Neural progenitor cell (in vitro differentiated cells): ENCODE results near the gene KRTAP1-1. TPM values are rescaled to one million over a fixed set of nuclear protein-coding genes. Genes with fewer than 3 reads are reported as not detected.
"Not testable (repeated sequence)": the region's sequence is repeated elsewhere in the genome, so short reads cannot be mapped to it uniquely, and the experiment has no call there.

ENCODE experiments used
- DNase-seq: peaks from one replicate; pipeline ENCODE4 v3.0.0-alpha.2; 2016; ENCODE audit warnings: low spot score
- H2AFZ ChIP-seq: fragments of 200-600 bp; sonication (generic); replicated peaks from 2 replicates; pipeline ENCODE4 v1.6.1; 2016; ENCODE audit warnings: antibody characterized with exemption
- H3F3A ChIP-seq: fragments of 200-600 bp; sonication (generic); 2 replicates; pipeline ENCODE4 v1.6.1; 2016; ENCODE audit warnings: antibody characterized with exemption, low read depth
- H3K27ac ChIP-seq: fragments of 200-600 bp; sonication (generic); 2 replicates; pipeline ENCODE4 v1.5.1; 2016; ENCODE audit warnings: mild to moderate bottlenecking
- H3K27me3 ChIP-seq: fragments of 200-600 bp; sonication (generic); 2 replicates; pipeline ENCODE4 v1.6.1; 2016; ENCODE audit warnings: mild to moderate bottlenecking, moderate library complexity
- H3K36me3 ChIP-seq: fragments of 200-600 bp; sonication (generic); 2 replicates; pipeline ENCODE4 v1.5.1; 2016
- H3K4me1 ChIP-seq: fragments of 200-600 bp; sonication (generic); 2 replicates; pipeline ENCODE4 v1.6.1; 2016; ENCODE audit warnings: mixed run types
- H3K4me2 ChIP-seq: fragments of 200-600 bp; sonication (generic); 2 replicates; pipeline ENCODE4 v1.6.1; 2016
- H3K4me3 ChIP-seq: fragments of 200-600 bp; sonication (generic); 2 replicates; pipeline ENCODE4 v1.5.1; 2016
- H3K79me2 ChIP-seq: fragments of 200-600 bp; sonication (generic); 2 replicates; pipeline ENCODE4 v1.6.1; 2016; ENCODE audit warnings: low read depth
- H3K9ac ChIP-seq: fragments of 200-600 bp; sonication (generic); 2 replicates; pipeline ENCODE4 v1.6.1; 2016
- H3K9me3 ChIP-seq: fragments of 200-600 bp; sonication (generic); 2 replicates; pipeline ENCODE4 v1.5.1; 2016; ENCODE audit warnings: low read depth
- H4K20me1 ChIP-seq: fragments of 200-600 bp; sonication (generic); 2 replicates; pipeline ENCODE4 v1.6.1; 2016; ENCODE audit warnings: low read depth
- H3K27ac Mint-ChIP-seq: 3 replicates; pipeline ENCODE4 v1.8.0; 2021; ENCODE audit warnings: mixed read lengths
- H3K27me3 Mint-ChIP-seq: 2 replicates; pipeline ENCODE4 v1.8.0; 2022; ENCODE audit warnings: low read depth, mild to moderate bottlenecking, inconsistent platforms, moderate library complexity, mixed read lengths; ENCODE audit not compliant: insufficient read depth
- H3K36me3 Mint-ChIP-seq: 3 replicates; pipeline ENCODE4 v1.8.0; 2021; ENCODE audit warnings: mixed read lengths
- H3K4me1 Mint-ChIP-seq: 3 replicates; pipeline ENCODE4 v1.8.0; 2021; ENCODE audit warnings: mixed read lengths
- H3K4me3 Mint-ChIP-seq: 3 replicates; pipeline ENCODE4 v1.8.0; 2021; ENCODE audit warnings: mild to moderate bottlenecking, moderate library complexity, mixed read lengths
- H3K9me3 Mint-ChIP-seq: 3 replicates; pipeline ENCODE4 v1.8.0; 2020; ENCODE audit warnings: mixed read lengths
- EZH2 ChIP-seq: fragments of 200-600 bp; sonication (generic); IDR thresholded peaks from 2 replicates; pipeline ENCODE4 v1.6.1; 2017; ENCODE audit warnings: antibody characterized with exemption, mild to moderate bottlenecking, moderate library complexity
- EZH2phosphoT487 ChIP-seq: fragments of 200-600 bp; sonication (generic); IDR thresholded peaks from 2 replicates; pipeline ENCODE4 v1.6.1; 2017; ENCODE audit warnings: antibody characterized with exemption
- total RNA-seq: library from RNA; depleted of rRNA; stranded (reverse); fragments of >200 nt; gene quantifications from 2 replicates; pipeline ENCODE4 v1.2.3, GENCODE V29; 2015; ENCODE audit warnings: low replicate concordance
- TF ChIP-seq, protein P1 (sequence below): fragments of 200-600 bp; sonication (generic); IDR thresholded peaks from 2 replicates; pipeline ENCODE4 v1.5.1; 2017; ENCODE audit warnings: antibody characterized with exemption, mild to moderate bottlenecking

Gene KRTAP1-1
- total RNA-seq, 1 donor from 2014 or later = not detected

DNA sequence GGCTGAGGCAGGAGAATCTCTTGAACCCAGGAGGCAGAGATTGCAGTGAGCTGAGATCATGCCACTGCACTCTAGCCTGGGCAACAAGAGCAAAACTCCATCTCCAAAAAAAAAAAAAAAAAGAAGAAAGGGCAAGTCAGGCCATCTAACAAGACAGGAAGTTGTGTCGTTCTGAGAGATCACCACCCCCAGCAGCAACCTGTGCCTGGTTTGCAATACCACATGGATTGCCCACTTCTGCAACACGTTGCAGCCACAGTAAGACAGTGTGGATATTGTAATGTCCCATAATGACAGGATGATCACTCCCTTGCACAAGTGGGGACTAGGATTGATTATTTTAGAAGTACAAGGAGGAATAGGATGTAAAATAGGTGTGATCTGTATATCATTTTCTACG lies 27.8 kb upstream of the KRTAP1-1 start:
- no peak overlapping the region for H3K27ac Mint-ChIP-seq
- no peaks in the 10 kb centered on the region for H3K79me2 ChIP-seq
- no peak overlapping the region for H3K9ac ChIP-seq
- DNase-seq = no peak
- no peak overlapping the region for H3K4me3 ChIP-seq
- no peaks in the 10 kb centered on the region for H3K4me1 ChIP-seq
- H2AFZ ChIP-seq = no peak overlapping the region
- no peaks in the 10 kb centered on the region for H3K36me3 ChIP-seq
- no peaks in the 10 kb centered on the region for H4K20me1 ChIP-seq
- H3K36me3 Mint-ChIP-seq = no peaks in the 10 kb centered on the region
- H3K4me1 Mint-ChIP-seq = no peaks in the 10 kb centered on the region
- no peak overlapping the region for H3K27ac ChIP-seq
- H3F3A ChIP-seq = no peaks in the 10 kb centered on the region
- H3K4me2 ChIP-seq = no peak overlapping the region
- no peaks in the 10 kb centered on the region for H3K27me3 Mint-ChIP-seq
- H3K9me3 Mint-ChIP-seq = no peaks in the 10 kb centered on the region
- TF ChIP-seq, protein P1, sequence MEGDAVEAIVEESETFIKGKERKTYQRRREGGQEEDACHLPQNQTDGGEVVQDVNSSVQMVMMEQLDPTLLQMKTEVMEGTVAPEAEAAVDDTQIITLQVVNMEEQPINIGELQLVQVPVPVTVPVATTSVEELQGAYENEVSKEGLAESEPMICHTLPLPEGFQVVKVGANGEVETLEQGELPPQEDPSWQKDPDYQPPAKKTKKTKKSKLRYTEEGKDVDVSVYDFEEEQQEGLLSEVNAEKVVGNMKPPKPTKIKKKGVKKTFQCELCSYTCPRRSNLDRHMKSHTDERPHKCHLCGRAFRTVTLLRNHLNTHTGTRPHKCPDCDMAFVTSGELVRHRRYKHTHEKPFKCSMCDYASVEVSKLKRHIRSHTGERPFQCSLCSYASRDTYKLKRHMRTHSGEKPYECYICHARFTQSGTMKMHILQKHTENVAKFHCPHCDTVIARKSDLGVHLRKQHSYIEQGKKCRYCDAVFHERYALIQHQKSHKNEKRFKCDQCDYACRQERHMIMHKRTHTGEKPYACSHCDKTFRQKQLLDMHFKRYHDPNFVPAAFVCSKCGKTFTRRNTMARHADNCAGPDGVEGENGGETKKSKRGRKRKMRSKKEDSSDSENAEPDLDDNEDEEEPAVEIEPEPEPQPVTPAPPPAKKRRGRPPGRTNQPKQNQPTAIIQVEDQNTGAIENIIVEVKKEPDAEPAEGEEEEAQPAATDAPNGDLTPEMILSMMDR = no peak
- TF ChIP-seq EZH2phosphoT487 = no peak
- TF ChIP-seq EZH2 = no peak
- no peaks in the 10 kb centered on the region for H3K9me3 ChIP-seq
- H3K27me3 ChIP-seq = no peaks in the 10 kb centered on the region
- no peak overlapping the region for H3K4me3 Mint-ChIP-seq

DNA sequence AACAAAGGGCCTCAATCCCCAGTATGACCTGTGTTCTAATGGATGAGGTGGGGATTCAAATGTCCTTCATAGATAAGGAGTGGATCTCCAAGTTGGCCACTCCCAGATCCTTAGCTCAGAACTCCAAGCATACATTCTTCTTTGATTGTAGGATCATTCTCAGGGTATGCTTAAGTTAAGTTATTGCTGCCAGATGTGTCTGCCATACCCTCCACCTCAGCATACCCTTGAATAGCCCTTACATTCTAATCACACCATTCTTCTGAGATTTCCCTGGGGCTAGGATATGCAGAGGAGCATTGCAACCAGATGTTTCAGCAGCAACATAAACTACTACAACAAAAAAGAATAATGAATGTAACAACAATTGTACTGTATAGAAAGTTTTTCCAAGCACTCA lies 26.0 kb upstream of the KRTAP1-1 start:
- H3K4me1 Mint-ChIP-seq = no peaks in the 10 kb centered on the region
- H3K36me3 Mint-ChIP-seq = no peaks in the 10 kb centered on the region
- no peaks in the 10 kb centered on the region for H3K4me1 ChIP-seq
- H3K9me3 ChIP-seq = no peaks in the 10 kb centered on the region
- no peak overlapping the region for H3K27ac ChIP-seq
- H2AFZ ChIP-seq = no peak overlapping the region
- TF ChIP-seq EZH2phosphoT487 (no peak), EZH2 (no peak)
- TF ChIP-seq, protein P1 = no peak
- no peaks in the 10 kb centered on the region for H4K20me1 ChIP-seq
- no peaks in the 10 kb centered on the region for H3F3A ChIP-seq
- H3K27me3 ChIP-seq = no peaks in the 10 kb centered on the region
- no peaks in the 10 kb centered on the region for H3K36me3 ChIP-seq
- no peaks in the 10 kb centered on the region for H3K27me3 Mint-ChIP-seq
- no peaks in the 10 kb centered on the region for H3K79me2 ChIP-seq
- no peak overlapping the region for H3K27ac Mint-ChIP-seq
- no peak overlapping the region for H3K9ac ChIP-seq
- no peak overlapping the region for H3K4me3 ChIP-seq
- DNase-seq = no peak
- H3K4me2 ChIP-seq = no peak overlapping the region
- H3K4me3 Mint-ChIP-seq = no peak overlapping the region
- H3K9me3 Mint-ChIP-seq = no peaks in the 10 kb centered on the region

DNA sequence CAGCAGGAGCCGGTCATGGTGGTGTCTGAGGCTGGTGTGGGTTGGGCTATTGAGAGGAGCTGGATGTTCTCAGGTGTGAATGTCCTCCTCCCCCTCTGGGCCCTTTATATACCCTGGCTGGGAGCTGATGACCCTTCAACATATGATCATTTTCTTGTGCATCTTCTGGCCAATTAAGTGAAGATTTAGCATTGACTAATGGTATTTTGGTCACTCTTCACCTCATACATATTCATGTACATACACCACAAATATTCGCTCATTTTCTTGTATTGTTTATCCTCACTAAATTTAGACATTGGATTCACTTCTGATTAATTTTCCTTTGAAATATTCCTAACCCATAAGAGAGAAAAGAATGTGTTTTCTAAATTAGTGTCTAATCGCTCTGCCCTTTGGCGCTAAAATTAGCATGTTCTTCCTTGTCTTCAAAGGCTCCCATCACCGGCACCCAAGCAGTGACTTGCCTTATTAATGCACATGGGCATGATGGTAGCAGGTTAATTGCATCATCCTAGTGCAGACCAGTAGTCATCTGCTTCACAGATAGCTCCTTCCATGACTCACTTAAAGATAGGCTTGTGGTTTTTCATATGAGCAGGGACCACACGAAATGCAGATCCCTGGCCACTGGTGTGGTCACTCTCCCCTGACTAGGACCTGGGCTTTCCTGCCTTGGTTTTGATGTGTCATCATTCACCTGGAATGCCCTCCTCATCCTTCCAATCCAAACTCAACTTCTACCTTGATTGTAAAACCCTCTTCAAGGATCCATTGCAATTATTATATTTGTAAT lies 24.8 kb upstream of the KRTAP1-1 start, which contains the start of gene KRTAP2-4:
KRTAP2-4 (minus strand) TSS at position 51 of the 796 bp plus-strand sequence; CDS start at position 17, 34 bp downstream.
- Mint-ChIP-seq H3K4me1 (no peaks in the 10 kb centered on the region), H3K9me3 (no peaks in the 10 kb centered on the region), H3K27me3 (no peaks in the 10 kb centered on the region), H3K27ac (peak within 1 kb of the TSS; percentile 17), H3K4me3 (no peak within 1 kb of the TSS), H3K36me3 (no peaks in the 10 kb centered on the region)
- H3K4me1 ChIP-seq = no peaks in the 10 kb centered on the region
- no peaks in the 10 kb centered on the region for H3K9me3 ChIP-seq
- H3K27me3 ChIP-seq = no peaks in the 10 kb centered on the region
- DNase-seq = no peak
- no peaks in the 10 kb centered on the region for H3K36me3 ChIP-seq
- H3K4me3 ChIP-seq = no peak within 1 kb of the TSS
- H3K27ac ChIP-seq = no peak within 1 kb of the TSS
- H3K4me2 ChIP-seq = no peak within 1 kb of the TSS
- no peaks in the 10 kb centered on the region for H4K20me1 ChIP-seq
- no peak within 1 kb of the TSS for H3K9ac ChIP-seq
- H3K79me2 ChIP-seq = no peaks in the 10 kb centered on the region
- no peaks in the 10 kb centered on the region for H3F3A ChIP-seq
- no peak within 1 kb of the TSS for H2AFZ ChIP-seq
- TF ChIP-seq, protein P1 = no peak
- no peak for TF ChIP-seq EZH2phosphoT487
- no peak for TF ChIP-seq EZH2

DNA sequence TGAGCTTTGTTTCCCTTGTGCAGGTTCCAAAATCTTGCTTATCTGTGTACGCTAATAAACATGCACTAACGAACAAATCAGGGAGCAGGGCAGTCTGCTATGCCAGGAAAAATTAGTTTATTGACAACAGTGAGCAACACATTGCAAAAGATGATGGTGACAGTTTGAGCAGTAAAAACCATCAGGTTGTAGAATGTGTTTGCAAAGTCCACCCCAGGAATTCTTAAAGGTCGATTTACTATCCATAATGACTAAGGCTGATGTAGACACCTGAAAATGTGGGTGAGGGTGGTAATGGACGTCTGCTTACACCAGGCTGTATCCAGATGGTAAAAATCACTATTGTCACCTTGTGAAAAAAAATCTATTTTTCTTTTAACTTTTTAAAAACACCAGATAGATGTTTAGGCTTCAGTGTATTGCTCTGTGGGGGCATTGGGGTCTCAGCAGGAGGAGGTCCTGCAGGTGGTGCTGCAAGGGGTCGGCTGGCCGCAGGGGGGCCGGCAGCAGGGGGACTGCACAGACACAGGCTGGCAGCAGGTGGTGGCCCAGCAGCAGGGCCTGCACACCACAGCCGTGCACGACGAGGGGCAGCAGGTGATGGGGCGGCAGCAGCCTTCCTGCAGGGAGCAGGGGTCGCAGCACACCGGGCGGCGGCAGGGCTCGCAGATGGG lies 23.9 kb upstream of the KRTAP1-1 start:
- DNase-seq, H3K27ac Mint-ChIP-seq, H3K4me3 Mint-ChIP-seq, H3K27me3 Mint-ChIP-seq, H3K4me1 Mint-ChIP-seq, H4K20me1 ChIP-seq, H2AFZ ChIP-seq, H3K36me3 Mint-ChIP-seq, H3K79me2 ChIP-seq, H3K9ac ChIP-seq, H3K27me3 ChIP-seq, H3K4me2 ChIP-seq, H3K9me3 Mint-ChIP-seq, H3K4me1 ChIP-seq, H3F3A ChIP-seq, H3K36me3 ChIP-seq, H3K9me3 ChIP-seq, H3K27ac ChIP-seq, H3K4me3 ChIP-seq: not testable (repeated sequence)
